IMR-90 (cell line): ENCODE measurements around the gene WNT6. TPM values are rescaled to one million over a fixed set of nuclear protein-coding genes. Genes with fewer than 3 reads are reported as not detected.

Source experiments
- ATAC-seq: fragments of 200-7000 bp; cut with Tn5 transposase; 2 replicates; pipeline ENCODE4 v1.9.1; 2020; ENCODE audit warnings: low read depth, mild to moderate bottlenecking, moderate library complexity
- BruUV-seq: library from RNA; stranded (reverse); fragments of 400-500 nt; replicated peaks from 2 replicates; lab custom pipeline; 2021; lab: Mats Ljungman, UMichigan
- CTCF ChIA-PET: fragments of 300-600 bp; formaldehyde crosslinking; extraction: SDS; loops from one replicate; lab custom pipeline; 2021; ENCODE audit warnings: antibody characterized with exemption; lab: Yijun Ruan, JAX
- POLR2A ChIA-PET: fragments of 300-600 bp; sonication (Branson Sonifier 250); formaldehyde crosslinking; loops from one replicate; lab custom pipeline; 2022; ENCODE audit warnings: antibody characterized with exemption; ENCODE audit not compliant: unreplicated experiment; lab: Charles Lee
- DNase-seq: peaks from one replicate; pipeline ENCODE4 v3.0.0; 2013
- H2AFZ ChIP-seq: replicated peaks from 2 replicates; pipeline ENCODE3; 2013; ENCODE audit warnings: low read length, mild to moderate bottlenecking; ENCODE audit not compliant: poor library complexity
- H2AK5ac ChIP-seq: 2 replicates; pipeline ENCODE4 v1.6.1; 2013; ENCODE audit warnings: low read depth, low read length, inconsistent platforms
- H2AK9ac ChIP-seq: replicated peaks from 2 replicates; pipeline ENCODE3; 2013; ENCODE audit warnings: mild to moderate bottlenecking, low read depth, low read length, moderate library complexity; ENCODE audit not compliant: poor library complexity
- H2BK120ac ChIP-seq: 2 replicates; pipeline ENCODE4 v1.6.1; 2013; ENCODE audit warnings: low read depth, low read length, inconsistent platforms
- H2BK15ac ChIP-seq: 3 replicates; pipeline ENCODE4 v1.6.1; 2013; ENCODE audit warnings: low read depth, low read length, inconsistent platforms
- H2BK20ac ChIP-seq: 2 replicates; pipeline ENCODE4 v1.6.1; 2013; ENCODE audit warnings: low read depth, mild to moderate bottlenecking, inconsistent platforms, low read length, moderate library complexity
- H2BK5ac ChIP-seq: 2 replicates; pipeline ENCODE4 v1.6.1; 2013; ENCODE audit warnings: mild to moderate bottlenecking, low read depth, low read length, inconsistent platforms; ENCODE audit not compliant: poor library complexity, severe bottlenecking
- H3K14ac ChIP-seq: replicated peaks from 2 replicates; pipeline ENCODE4 v1.6.1; 2013; ENCODE audit warnings: low read depth, low read length, inconsistent platforms
- H3K18ac ChIP-seq: 2 replicates; pipeline ENCODE4 v1.6.1; 2013; ENCODE audit warnings: low read depth, low read length, control low read depth
- H3K23ac ChIP-seq: 2 replicates; pipeline ENCODE4 v1.6.1; 2013; ENCODE audit warnings: low read depth, low read length, inconsistent platforms
- H3K27ac ChIP-seq: 2 replicates; pipeline ENCODE4 v1.5.1; 2013; ENCODE audit warnings: mild to moderate bottlenecking, control low read depth, low read length; ENCODE audit not compliant: insufficient read depth
- H3K27me3 ChIP-seq: 2 replicates; pipeline ENCODE4 v1.6.1; 2013; ENCODE audit warnings: low read length; ENCODE audit not compliant: control insufficient read depth, insufficient read depth
- H3K36me3 ChIP-seq: 2 replicates; pipeline ENCODE4 v1.6.1; 2013; ENCODE audit warnings: low read length, mixed read lengths; ENCODE audit not compliant: control insufficient read depth, insufficient read depth
- H3K4ac ChIP-seq: 2 replicates; pipeline ENCODE4 v1.6.1; 2013; ENCODE audit warnings: low read depth, low read length, inconsistent platforms
- H3K4me1 ChIP-seq: 2 replicates; pipeline ENCODE4 v1.6.1; 2013; ENCODE audit warnings: low read length, mixed read lengths; ENCODE audit not compliant: control insufficient read depth, insufficient read depth
- H3K4me2 ChIP-seq: 2 replicates; pipeline ENCODE4 v1.6.1; 2013; ENCODE audit warnings: low read depth, mild to moderate bottlenecking, control low read depth, low read length, moderate library complexity
- H3K4me3 ChIP-seq: 2 replicates; pipeline ENCODE4 v1.5.1; 2013; ENCODE audit warnings: low read depth, mild to moderate bottlenecking, control low read depth, low read length, moderate library complexity; ENCODE audit not compliant: insufficient read depth
- H3K56ac ChIP-seq: 2 replicates; pipeline ENCODE4 v1.6.1; 2013; ENCODE audit warnings: low read length, inconsistent platforms; ENCODE audit not compliant: insufficient read depth; ENCODE audit errors: extremely low read depth
- H3K79me1 ChIP-seq, 2 experiments: 2 replicates each; pipeline ENCODE4 v1.6.1; 2013; ENCODE audit warnings: low read length in 2 of 2, inconsistent platforms in 1 of 2, low read depth in 1 of 2
- H3K9ac ChIP-seq: 2 replicates; pipeline ENCODE4 v1.6.1; 2013; ENCODE audit warnings: low read depth, low read length, control low read depth
- H3K9me1 ChIP-seq: 2 replicates; pipeline ENCODE4 v1.6.1; 2013; ENCODE audit warnings: low read length, inconsistent platforms; ENCODE audit not compliant: insufficient read depth
- H3K9me3 ChIP-seq: 2 replicates; pipeline ENCODE4 v1.6.1; 2013; ENCODE audit warnings: low read length; ENCODE audit not compliant: control insufficient read depth, insufficient read depth
- H4K20me1 ChIP-seq: 2 replicates; pipeline ENCODE4 v1.6.1; 2013; ENCODE audit warnings: low read length, inconsistent platforms; ENCODE audit not compliant: insufficient read depth
- H4K5ac ChIP-seq: 2 replicates; pipeline ENCODE4 v1.6.1; 2013; ENCODE audit warnings: mild to moderate bottlenecking, low read depth, low read length, control low read depth
- H4K8ac ChIP-seq, 2 experiments: 2 replicates each; pipeline ENCODE4 v1.6.1; 2013; ENCODE audit warnings: low read depth in 2 of 2, low read length in 2 of 2, control low read depth in 1 of 2, inconsistent platforms in 1 of 2
- H4K91ac ChIP-seq: 2 replicates; pipeline ENCODE4 v1.6.1; 2013; ENCODE audit warnings: low read depth, low read length, inconsistent platforms; ENCODE audit not compliant: insufficient read depth
- ELK1 ChIP-seq: fragments of 150-350 bp; IDR thresholded peaks from 2 replicates; pipeline ENCODE4 v1.6.1; 2016; ENCODE audit warnings: low read depth, mild to moderate bottlenecking, low read length, moderate library complexity, borderline replicate concordance
- NFE2L2 ChIP-seq: fragments of 150-350 bp; IDR thresholded peaks from 2 replicates; pipeline ENCODE4 v1.6.1; 2016; ENCODE audit warnings: low read depth, mild to moderate bottlenecking, low read length
- RFX5 ChIP-seq: IDR thresholded peaks from 2 replicates; pipeline ENCODE4 v1.8.0; 2012; ENCODE audit warnings: low read depth, mild to moderate bottlenecking, low read length, moderate library complexity
- WGBS, 2 experiments: methylation state at CpG; one replicate each; pipeline versions ENCODE4 v1.1.5 to v1.1.7; 2013; ENCODE audit warnings: missing lambda C conversion rate in 2 of 2; ENCODE audit not compliant: insufficient read length in 1 of 2; ENCODE audit errors: extremely low coverage in 2 of 2; 5-methylcytosine and 5-hydroxymethylcytosine counted together
- dilution Hi-C: fragments of 300-500 bp; cut with HindIII; formaldehyde crosslinking; loops from one replicate; pipeline ENCODE4 v1.14.3; 2018; ENCODE audit warnings: low sequenced_read_pairs; ENCODE audit not compliant: unreplicated experiment
- in situ Hi-C: fragments of 300-500 bp; cut with MboI; formaldehyde crosslinking; loops from 3 replicates; pipeline ENCODE4 v1.14.3; 2019; ENCODE audit warnings: low sequenced_read_pairs, inconsistent platforms, mixed read lengths
- intact Hi-C: fragments of 100-400 bp; cut with micrococcal nuclease; formaldehyde crosslinking; loops from 2 replicates; pipeline ENCODE4 v1.10.0; 2022
- polyA plus RNA-seq, 3 experiments: library from polyadenylated mRNA; depleted of rRNA; stranded (reverse); fragments of >200 nt; gene quantifications; 2 replicates each; pipeline ENCODE4 v1.2.3, GENCODE V29; 2012; ENCODE audit warnings: low replicate concordance in 1 of 3
- total RNA-seq: library from RNA; depleted of rRNA; stranded (reverse); fragments of >200 nt; gene quantifications from 2 replicates; pipeline ENCODE4 v1.2.3, GENCODE V29; 2012

The WNT6 gene
- total and polyA plus RNA-seq, 2 of the 4 experiments (the other 2 are of a cell fraction): not detected

DNA sequence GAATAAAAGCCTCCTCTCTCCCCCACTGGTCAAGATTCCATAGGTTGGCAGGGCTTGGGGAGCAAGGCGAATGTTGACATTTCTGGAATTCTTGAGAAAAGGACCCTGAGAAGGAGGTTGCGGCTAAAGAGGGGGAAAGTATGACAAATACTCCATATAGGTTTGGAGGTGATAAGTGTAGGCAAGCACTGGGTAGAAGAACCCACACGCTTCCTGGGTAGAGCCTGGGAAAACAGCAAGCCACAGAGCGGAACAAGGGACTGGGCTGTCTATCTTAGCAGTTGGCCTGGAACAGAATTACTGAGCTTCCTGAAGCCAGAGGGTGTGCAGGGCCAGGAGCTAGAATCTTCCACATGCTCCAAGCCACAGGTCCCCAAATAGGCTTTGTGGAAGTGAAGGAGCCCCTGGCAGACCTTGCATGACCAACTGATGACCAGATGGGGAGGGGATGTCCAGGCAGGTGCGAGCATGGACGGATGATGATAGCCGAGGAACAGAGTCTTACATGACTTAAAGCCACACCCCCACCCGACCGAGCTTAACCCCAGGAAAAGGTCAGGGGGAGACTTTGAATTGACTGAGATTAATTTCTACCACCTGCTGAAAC, 37.9 kb upstream of the WNT6 start:
- BruUV-seq: no TSS peak
- Histone ChIP-seq H2AK9ac (no peak overlapping the region), H3K56ac (no peak overlapping the region), H3K4me3 (no peak overlapping the region), H4K5ac (no peak overlapping the region), H4K20me1 (no peaks in the 10 kb centered on the region), H3K27ac (no peak overlapping the region), H3K14ac (no peak overlapping the region), H4K91ac (no peak overlapping the region), H3K9me3 (no peaks in the 10 kb centered on the region), H3K4me1 (peaks cover 2% of the 10 kb centered on the region; the same call in 1 of the 2 replicates), H2BK5ac (no peak overlapping the region), H2BK15ac (no peak overlapping the region), H3K18ac (no peak overlapping the region), H3K4ac (no peak overlapping the region), H3K9me1 (no peaks in the 10 kb centered on the region), H3K27me3 (peaks cover 9% of the 10 kb centered on the region), H3K79me1 (no peaks in the 10 kb centered on the region), H3K36me3 (peaks cover 4% of the 10 kb centered on the region; the same call in 1 of the 2 replicates), H4K8ac (no peak overlapping the region), H2AFZ (no peak overlapping the region), H2AK5ac (no peak overlapping the region), H3K4me2 (no peak overlapping the region), H2BK120ac (no peak overlapping the region), H3K23ac (no peak overlapping the region), H2BK20ac (no peak overlapping the region), H3K9ac (no peak overlapping the region)
- no CpG with 5 or more reads among the region's 9 CpGs for WGBS, 2 experiments
- DNase-seq: no peak
- intact Hi-C loops: no loop called here
- dilution Hi-C loops: no loop called here
- no peak for TF ChIP-seq ELK1
- no peak for TF ChIP-seq NFE2L2
- TF ChIP-seq RFX5: no peak
- no peak for ATAC-seq
- POLR2A ChIA-PET: no interaction called here
- CTCF ChIA-PET: interaction anchor here (0.6 kb wide), 1 partner anchor 562 kb away, joined by 4 read pairs; no protein-coding TSS in a partner anchor
- in situ Hi-C loops: no loop called here
